ENCODE measurements around the gene MSL3.

The MSL3 gene, protein sequence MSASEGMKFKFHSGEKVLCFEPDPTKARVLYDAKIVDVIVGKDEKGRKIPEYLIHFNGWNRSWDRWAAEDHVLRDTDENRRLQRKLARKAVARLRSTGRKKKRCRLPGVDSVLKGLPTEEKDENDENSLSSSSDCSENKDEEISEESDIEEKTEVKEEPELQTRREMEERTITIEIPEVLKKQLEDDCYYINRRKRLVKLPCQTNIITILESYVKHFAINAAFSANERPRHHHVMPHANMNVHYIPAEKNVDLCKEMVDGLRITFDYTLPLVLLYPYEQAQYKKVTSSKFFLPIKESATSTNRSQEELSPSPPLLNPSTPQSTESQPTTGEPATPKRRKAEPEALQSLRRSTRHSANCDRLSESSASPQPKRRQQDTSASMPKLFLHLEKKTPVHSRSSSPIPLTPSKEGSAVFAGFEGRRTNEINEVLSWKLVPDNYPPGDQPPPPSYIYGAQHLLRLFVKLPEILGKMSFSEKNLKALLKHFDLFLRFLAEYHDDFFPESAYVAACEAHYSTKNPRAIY

DNA sequence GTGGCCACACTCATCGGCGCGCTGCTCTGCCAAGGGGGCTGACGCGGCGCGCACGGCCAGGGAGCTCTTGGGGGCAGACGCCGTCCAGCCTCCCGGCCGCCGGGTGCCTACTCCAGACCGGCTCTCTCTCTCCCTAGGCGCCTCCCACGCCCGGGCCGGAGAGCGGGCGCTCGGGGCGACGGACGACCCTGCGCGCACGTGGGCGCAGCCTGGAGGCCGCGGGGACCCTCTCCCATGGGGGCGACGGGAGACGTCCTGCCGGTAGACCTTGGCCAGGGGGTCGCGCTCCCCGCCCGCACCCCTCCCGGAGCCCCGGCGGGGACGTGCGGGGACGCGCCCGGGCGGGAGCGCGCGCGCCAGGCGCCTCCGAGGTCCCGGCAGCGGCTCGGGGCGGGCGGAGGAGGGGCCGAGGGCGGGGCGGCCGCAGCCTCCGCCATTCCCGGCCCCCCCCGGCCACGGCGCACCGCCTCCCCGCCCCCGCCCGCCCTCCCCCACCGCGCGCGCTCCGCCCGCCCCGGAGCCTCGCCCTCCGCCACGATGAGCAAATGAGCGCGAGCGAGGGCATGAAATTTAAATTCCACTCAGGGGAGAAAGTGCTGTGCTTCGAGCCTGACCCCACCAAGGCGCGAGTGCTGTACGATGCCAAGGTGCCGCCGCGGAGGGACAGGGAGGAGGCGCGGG is at the start of gene MSL3:
MSL3 (plus strand) TSS at position 519 of the 681 bp plus-strand sequence; CDS start at position 546, 27 bp downstream.
- Mint-ChIP-seq H3K27me3 (no peaks in the 10 kb centered on the region), H3K4me3 (peak within 1 kb of the TSS; percentile 91), H3K9me3 (no peaks in the 10 kb centered on the region), H3K4me1 (peaks cover 22% of the 10 kb centered on the region), H3K27ac (ENCODE audit: low read depth) (peak within 1 kb of the TSS; percentile 96), H3K36me3 (ENCODE audit: insufficient read depth) (peaks cover 33% of the 10 kb centered on the region)
- peak in 1 of 2 donors; percentile 13 for DNase-seq (ENCODE audit: low spot score in 2 of 2)
- ATAC-seq (replicated peaks; ENCODE audit: extremely low read depth, poor library complexity, severe bottlenecking), result peak; percentile 35

GRCh38 chrX:11722304-11722703 is 35.7 kb upstream of the MSL3 start:
- H3K27ac Mint-ChIP-seq (ENCODE audit: low read depth), result no peak overlapping the region
- ATAC-seq (replicated peaks; ENCODE audit: extremely low read depth, poor library complexity, severe bottlenecking), result no peak
- DNase-seq (ENCODE audit: low spot score in 2 of 2), result no peak
- H3K36me3 Mint-ChIP-seq (ENCODE audit: insufficient read depth), result no peaks in the 10 kb centered on the region
- H3K4me1 Mint-ChIP-seq, result no peaks in the 10 kb centered on the region
- peaks cover 3% of the 10 kb centered on the region for H3K27me3 Mint-ChIP-seq
- H3K4me3 Mint-ChIP-seq, result no peak overlapping the region
- no peaks in the 10 kb centered on the region for H3K9me3 Mint-ChIP-seq

DNA sequence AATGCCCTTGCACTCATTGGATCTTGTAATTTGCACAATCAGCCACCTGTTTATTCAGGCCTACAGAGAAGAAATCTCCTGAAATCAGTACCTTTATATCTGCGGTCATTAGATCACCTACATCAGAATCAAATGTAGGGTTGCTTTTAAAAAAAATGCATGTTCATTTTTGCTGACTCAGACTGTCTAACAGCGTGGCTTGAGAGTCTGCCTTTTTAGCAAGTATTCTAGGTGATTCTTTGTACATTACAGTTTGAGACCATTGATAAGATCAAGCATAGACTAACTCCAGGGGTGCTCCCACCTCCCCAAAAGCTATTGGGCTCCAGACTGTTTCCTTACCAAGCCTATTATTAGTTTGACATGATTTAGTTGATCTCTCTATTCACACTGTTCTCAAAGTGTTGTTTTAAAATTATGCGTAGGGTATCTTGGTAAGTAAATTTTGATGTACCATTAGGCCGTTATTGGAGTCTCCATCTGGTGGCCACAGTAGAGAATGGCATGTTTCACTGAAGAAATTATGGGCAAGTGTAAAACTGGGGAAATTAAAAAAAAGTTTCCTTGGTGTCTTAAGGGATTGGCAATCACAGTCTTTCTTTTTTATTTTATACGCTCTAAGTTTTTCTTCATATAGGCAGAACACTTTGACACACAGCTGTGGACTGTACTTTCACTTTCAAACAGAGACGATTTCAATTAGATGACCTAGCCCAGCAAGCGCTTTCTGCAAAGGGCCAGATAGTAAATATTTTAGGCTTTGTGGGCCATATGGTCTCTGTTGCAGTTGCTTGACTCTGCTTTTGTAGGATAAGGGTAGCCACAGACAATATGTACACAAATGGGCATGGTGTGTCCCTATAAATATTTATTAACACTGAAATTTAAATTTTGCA is 33.7 kb upstream of the MSL3 start:
- Mint-ChIP-seq H3K27ac (ENCODE audit: low read depth) (no peak overlapping the region), H3K9me3 (no peaks in the 10 kb centered on the region), H3K36me3 (ENCODE audit: insufficient read depth) (no peaks in the 10 kb centered on the region), H3K27me3 (peaks cover 12% of the 10 kb centered on the region), H3K4me3 (no peak overlapping the region), H3K4me1 (no peaks in the 10 kb centered on the region)
- ATAC-seq (replicated peaks; ENCODE audit: extremely low read depth, poor library complexity, severe bottlenecking) (no peak), DNase-seq (ENCODE audit: low spot score in 2 of 2) (no peak)

- peaks cover 12% of the 10 kb centered on the region for H3K27me3 Mint-ChIP-seq
These were observed 32.2 kb upstream of the MSL3 start for GRCh38 chrX:11725631-11726442.

DNA sequence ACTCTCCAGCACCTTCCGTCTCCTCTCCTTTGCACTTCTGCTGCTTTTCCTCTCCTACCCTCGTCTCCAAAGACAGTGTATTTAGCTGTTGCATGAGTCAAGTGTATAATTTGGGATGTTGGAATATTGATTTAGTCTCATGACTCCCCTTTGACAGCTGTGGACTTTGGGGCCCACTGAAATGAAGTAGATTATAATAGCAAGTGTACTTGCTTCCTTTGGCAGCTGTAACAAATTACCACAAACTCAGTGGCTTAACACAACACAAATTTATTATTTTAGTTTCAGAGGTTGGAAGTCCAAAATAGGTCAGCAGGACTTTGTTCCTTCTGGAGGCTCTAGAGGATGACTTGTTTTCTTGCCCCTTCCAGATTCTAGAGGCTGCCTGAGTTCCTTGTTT is 29.5 kb upstream of the MSL3 start:
- DNase-seq (ENCODE audit: low spot score in 2 of 2) (no peak), ATAC-seq (replicated peaks; ENCODE audit: extremely low read depth, poor library complexity, severe bottlenecking) (no peak)
- Mint-ChIP-seq H3K27me3 (peaks cover 15% of the 10 kb centered on the region), H3K4me3 (no peak overlapping the region), H3K27ac (ENCODE audit: low read depth) (no peak overlapping the region), H3K36me3 (ENCODE audit: insufficient read depth) (no peaks in the 10 kb centered on the region), H3K4me1 (no peaks in the 10 kb centered on the region), H3K9me3 (no peaks in the 10 kb centered on the region)

More at GRCh38 chrX:11725631-11726442, 32.2 kb upstream of the MSL3 start:
- Mint-ChIP-seq H3K36me3 (ENCODE audit: insufficient read depth) (no peaks in the 10 kb centered on the region), H3K9me3 (no peaks in the 10 kb centered on the region), H3K27ac (ENCODE audit: low read depth) (no peak overlapping the region), H3K4me1 (no peaks in the 10 kb centered on the region), H3K4me3 (no peak overlapping the region)
- ATAC-seq (replicated peaks; ENCODE audit: extremely low read depth, poor library complexity, severe bottlenecking) (no peak), DNase-seq (ENCODE audit: low spot score in 2 of 2) (no peak)

DNA sequence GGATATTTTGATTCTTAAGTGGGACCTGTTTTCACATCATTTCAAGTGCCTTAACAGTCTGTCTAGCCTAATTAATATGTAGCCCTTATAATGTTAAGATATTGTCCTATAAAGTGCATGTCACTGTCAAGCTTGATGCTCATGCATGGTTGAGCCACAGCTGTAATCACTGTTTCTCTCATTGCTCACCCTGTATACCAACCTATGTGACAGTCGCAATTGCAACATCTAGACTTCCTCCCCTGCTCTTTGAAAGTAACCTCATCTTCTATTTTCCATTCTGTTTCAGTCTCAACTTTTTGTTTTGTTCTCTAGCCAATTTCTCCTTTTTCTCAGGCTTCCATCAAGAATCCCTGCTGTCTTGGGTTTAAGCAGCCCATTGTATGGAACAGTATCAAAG is 24.4 kb upstream of the MSL3 start:
- no peak for ATAC-seq (replicated peaks; ENCODE audit: extremely low read depth, poor library complexity, severe bottlenecking)
- H3K4me1 Mint-ChIP-seq, result no peaks in the 10 kb centered on the region
- H3K27ac Mint-ChIP-seq (ENCODE audit: low read depth), result no peak overlapping the region
- no peak for DNase-seq (ENCODE audit: low spot score in 2 of 2)
- H3K27me3 Mint-ChIP-seq, result peaks cover 18% of the 10 kb centered on the region
- no peak overlapping the region for H3K4me3 Mint-ChIP-seq
- H3K36me3 Mint-ChIP-seq (ENCODE audit: insufficient read depth), result no peaks in the 10 kb centered on the region
- no peaks in the 10 kb centered on the region for H3K9me3 Mint-ChIP-seq

GRCh38 chrX:11739776-11740175 is 18.3 kb upstream of the MSL3 start:
- DNase-seq (ENCODE audit: low spot score in 2 of 2), result no peak
- Mint-ChIP-seq H3K36me3 (ENCODE audit: insufficient read depth) (no peaks in the 10 kb centered on the region), H3K9me3 (no peaks in the 10 kb centered on the region), H3K4me3 (no peak overlapping the region), H3K27ac (ENCODE audit: low read depth) (no peak overlapping the region), H3K27me3 (peaks cover 3% of the 10 kb centered on the region), H3K4me1 (no peaks in the 10 kb centered on the region)
- no peak for ATAC-seq (replicated peaks; ENCODE audit: extremely low read depth, poor library complexity, severe bottlenecking)

DNA sequence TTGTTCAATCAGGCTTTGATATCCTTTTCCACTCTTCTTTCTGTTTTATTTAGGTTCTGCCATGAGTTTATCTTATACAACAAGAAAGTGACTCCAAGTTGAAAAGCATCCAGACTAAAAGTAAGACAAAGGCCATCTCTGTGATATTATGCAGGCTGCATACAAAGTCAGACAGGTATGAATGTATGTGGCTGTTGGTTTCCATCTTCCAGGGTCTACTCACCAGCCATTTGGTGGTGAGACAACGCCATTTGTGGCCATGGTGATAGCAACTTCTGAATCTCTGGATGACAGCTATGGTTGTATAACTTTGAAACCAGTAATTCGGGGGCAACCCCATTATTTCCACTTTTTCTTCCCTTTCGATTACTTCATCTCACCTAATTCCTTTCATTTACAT is 17.2 kb upstream of the MSL3 start:
- H3K27me3 Mint-ChIP-seq, result no peaks in the 10 kb centered on the region
- no peak overlapping the region for H3K4me3 Mint-ChIP-seq
- H3K4me1 Mint-ChIP-seq, result no peaks in the 10 kb centered on the region
- H3K9me3 Mint-ChIP-seq, result no peaks in the 10 kb centered on the region
- DNase-seq (ENCODE audit: low spot score in 2 of 2) (no peak), ATAC-seq (replicated peaks; ENCODE audit: extremely low read depth, poor library complexity, severe bottlenecking) (no peak)
- H3K27ac Mint-ChIP-seq (ENCODE audit: low read depth), result no peak overlapping the region
- no peaks in the 10 kb centered on the region for H3K36me3 Mint-ChIP-seq (ENCODE audit: insufficient read depth)

- Mint-ChIP-seq H3K27ac (ENCODE audit: low read depth) (no peak overlapping the region), H3K9me3 (no peaks in the 10 kb centered on the region), H3K27me3 (no peaks in the 10 kb centered on the region), H3K36me3 (ENCODE audit: insufficient read depth) (no peaks in the 10 kb centered on the region), H3K4me1 (no peaks in the 10 kb centered on the region), H3K4me3 (no peak overlapping the region)
- DNase-seq (ENCODE audit: low spot score in 2 of 2) (no peak), ATAC-seq (replicated peaks; ENCODE audit: extremely low read depth, poor library complexity, severe bottlenecking) (no peak)
These were observed 16.5 kb upstream of the MSL3 start for GRCh38 chrX:11741574-11741973.

- no peak overlapping the region for H3K27ac Mint-ChIP-seq (ENCODE audit: low read depth)
- H3K4me1 Mint-ChIP-seq, result no peaks in the 10 kb centered on the region
- H3K4me3 Mint-ChIP-seq, result no peak overlapping the region
- ATAC-seq (replicated peaks; ENCODE audit: extremely low read depth, poor library complexity, severe bottlenecking) (no peak), DNase-seq (ENCODE audit: low spot score in 2 of 2) (no peak)
- no peaks in the 10 kb centered on the region for H3K9me3 Mint-ChIP-seq
- H3K36me3 Mint-ChIP-seq (ENCODE audit: insufficient read depth), result no peaks in the 10 kb centered on the region
- no peaks in the 10 kb centered on the region for H3K27me3 Mint-ChIP-seq
These were observed 12.2 kb upstream of the MSL3 start for GRCh38 chrX:11745881-11746280.

GRCh38 chrX:11750046-11750445 is 8.0 kb upstream of the MSL3 start:
- H3K27me3 Mint-ChIP-seq, result no peaks in the 10 kb centered on the region
- no peak for ATAC-seq (replicated peaks; ENCODE audit: extremely low read depth, poor library complexity, severe bottlenecking)

GRCh38 chrX:11750694-11751093 is 7.3 kb upstream of the MSL3 start:
- Mint-ChIP-seq H3K27me3 (no peaks in the 10 kb centered on the region), H3K4me3 (no peak overlapping the region), H3K9me3 (no peaks in the 10 kb centered on the region), H3K27ac (ENCODE audit: low read depth) (no peak overlapping the region), H3K4me1 (no peaks in the 10 kb centered on the region), H3K36me3 (ENCODE audit: insufficient read depth) (peaks cover 5% of the 10 kb centered on the region)
- DNase-seq (ENCODE audit: low spot score in 2 of 2), result no peak
- no peak for ATAC-seq (replicated peaks; ENCODE audit: extremely low read depth, poor library complexity, severe bottlenecking)

More at GRCh38 chrX:11750046-11750445, 8.0 kb upstream of the MSL3 start:
- no peak for DNase-seq (ENCODE audit: low spot score in 2 of 2)
- Mint-ChIP-seq H3K4me1 (no peaks in the 10 kb centered on the region), H3K9me3 (no peaks in the 10 kb centered on the region), H3K4me3 (no peak overlapping the region), H3K27ac (ENCODE audit: low read depth) (no peak overlapping the region), H3K36me3 (ENCODE audit: insufficient read depth) (peaks cover 5% of the 10 kb centered on the region)

Data from central memory CD8-positive, alpha-beta T cell (primary cell).